ENCODE data around the gene TCTN3.
"Not testable (repeated sequence)": the region's sequence is repeated elsewhere in the genome, so short reads cannot be mapped to it uniquely, and the experiment has no call there.

Gene TCTN3

GRCh38 chr10:95637140-95637539, 56.6 kb downstream of the TCTN3 start:
- DNase-seq (ENCODE audit: extremely low read depth, low read depth), result no peak
- TF ChIP-seq CTCF (IDR thresholded peaks at IDR 0.05; ENCODE audit: low read depth, low read length, missing control alignments), result no peak
- no peak overlapping the region for H3K4me3 ChIP-seq (replicated peaks; ENCODE audit: low read depth, low read length)

- no peak for TF ChIP-seq CTCF (IDR thresholded peaks at IDR 0.05; ENCODE audit: low read depth, low read length, missing control alignments)
- H3K4me3 ChIP-seq (replicated peaks; ENCODE audit: low read depth, low read length), result no peak overlapping the region
- no peak for DNase-seq (ENCODE audit: extremely low read depth, low read depth)
Observed at GRCh38 chr10:95635319-95635733, 58.4 kb downstream of the TCTN3 start.

- TF ChIP-seq CTCF (IDR thresholded peaks at IDR 0.05; ENCODE audit: low read depth, low read length, missing control alignments), result no peak
- no peak for DNase-seq (ENCODE audit: extremely low read depth, low read depth)
- no peak overlapping the region for H3K4me3 ChIP-seq (replicated peaks; ENCODE audit: low read depth, low read length)
Observed at GRCh38 chr10:95628786-95629185, 64.9 kb downstream of the TCTN3 start.

- no peak overlapping the region for H3K4me3 ChIP-seq (replicated peaks; ENCODE audit: low read depth, low read length)
- DNase-seq (ENCODE audit: extremely low read depth, low read depth), result no peak
- TF ChIP-seq CTCF (IDR thresholded peaks at IDR 0.05; ENCODE audit: low read depth, low read length, missing control alignments), result no peak
Observed at GRCh38 chr10:95626500-95626899, 67.2 kb downstream of the TCTN3 start.

- not testable (repeated sequence) for DNase-seq (ENCODE audit: extremely low read depth, low read depth); H3K4me3 ChIP-seq (replicated peaks; ENCODE audit: low read depth, low read length)
Observed at GRCh38 chr10:95620415-95620814, 73.3 kb downstream of the TCTN3 start.

GRCh38 chr10:95618101-95618500, 75.6 kb downstream of the TCTN3 start:
- TF ChIP-seq CTCF (IDR thresholded peaks at IDR 0.05; ENCODE audit: low read depth, low read length, missing control alignments), result no peak
- no peak for DNase-seq (ENCODE audit: extremely low read depth, low read depth)
- no peak overlapping the region for H3K4me3 ChIP-seq (replicated peaks; ENCODE audit: low read depth, low read length)

- TF ChIP-seq CTCF (IDR thresholded peaks at IDR 0.05; ENCODE audit: low read depth, low read length, missing control alignments), result no peak
- no peak for DNase-seq (ENCODE audit: extremely low read depth, low read depth)
- H3K4me3 ChIP-seq (replicated peaks; ENCODE audit: low read depth, low read length), result no peak overlapping the region
Observed at GRCh38 chr10:95616446-95616845, 77.3 kb downstream of the TCTN3 start.
